Measurements from ENCODE around the gene HTATIP2. TPM values are rescaled to one million over a fixed set of nuclear protein-coding genes. Genes with fewer than 3 reads are reported as not detected.

The HTATIP2 gene
- polyA plus RNA-seq, 1 donor: 5.5 TPM

Other genes with a start within 250 kb of the HTATIP2 start
- gene DBX1, start 203.2 kb upstream of the HTATIP2 start, polyA plus RNA-seq (ENCODE audit: insufficient read length): 5.3 TPM
- 12.3 TPM for gene PRMT3, start 24.0 kb downstream of the HTATIP2 start, polyA plus RNA-seq (ENCODE audit: insufficient read length)
- not detected for gene SLC6A5, start 235.9 kb downstream of the HTATIP2 start, polyA plus RNA-seq (ENCODE audit: insufficient read length)